ENCODE results near the gene ZNF599.
A peak's percentile ranks its signal among the peaks of the same experiment; 100 is the strongest.
"Not testable (repeated sequence)": the region's sequence is repeated elsewhere in the genome, so short reads cannot be mapped to it uniquely, and the experiment has no call there.

ZNF599 gene

GRCh38 chr19:34772697-34773554 is at the start of gene ZNF599:
ZNF599 (minus strand) TSS chr19:34773215; CDS start chr19:34772841, 374 bp downstream.
- DNase-seq (ENCODE audit: low spot score), result peak; percentile 80
- POLR2A ChIA-PET (ENCODE audit: low non-redundant PET), result no interaction called here
- CTCF ChIA-PET, result no interaction called here

GRCh38 chr19:34818270-34818669 is 45.3 kb upstream of the ZNF599 start:
- ChIA-PET POLR2A (ENCODE audit: low non-redundant PET) (no interaction called here), CTCF (no interaction called here)
- DNase-seq (ENCODE audit: low spot score), result no peak
- TF ChIP-seq CTCF (conservative IDR thresholded peaks at IDR 0.05; ENCODE audit: low read depth), result no peak
- H3K27ac ChIP-seq, result no peak overlapping the region

More at GRCh38 chr19:34772697-34773554, at the start of gene ZNF599:
- H3K27ac ChIP-seq, result peak within 1 kb of the TSS; percentile 69
- no peak for TF ChIP-seq CTCF (conservative IDR thresholded peaks at IDR 0.05; ENCODE audit: low read depth)

DNA sequence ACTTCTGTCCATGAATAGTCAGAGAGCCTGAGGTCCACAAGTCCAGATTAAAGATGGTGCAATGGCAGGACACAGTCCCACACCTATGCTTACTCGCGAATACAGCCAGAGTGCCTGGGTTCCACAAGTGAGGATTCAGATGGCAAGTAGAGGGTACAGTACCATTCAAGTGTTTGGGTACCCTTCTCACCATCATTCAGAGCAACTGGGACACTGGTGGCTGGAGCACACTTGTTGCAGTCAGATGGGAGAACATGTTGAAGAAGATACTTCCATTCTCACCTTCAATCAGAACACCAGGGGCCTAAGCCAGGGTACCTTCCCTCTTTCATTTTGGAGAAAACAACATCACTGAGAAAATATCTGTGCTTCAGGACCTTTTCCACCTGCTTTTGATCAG is 43.7 kb upstream of the ZNF599 start:
- no peak for DNase-seq (ENCODE audit: low spot score)
- ChIA-PET CTCF (no interaction called here), POLR2A (ENCODE audit: low non-redundant PET) (no interaction called here)
- no peak for TF ChIP-seq CTCF (conservative IDR thresholded peaks at IDR 0.05; ENCODE audit: low read depth)
- H3K27ac ChIP-seq, result no peak overlapping the region

DNA sequence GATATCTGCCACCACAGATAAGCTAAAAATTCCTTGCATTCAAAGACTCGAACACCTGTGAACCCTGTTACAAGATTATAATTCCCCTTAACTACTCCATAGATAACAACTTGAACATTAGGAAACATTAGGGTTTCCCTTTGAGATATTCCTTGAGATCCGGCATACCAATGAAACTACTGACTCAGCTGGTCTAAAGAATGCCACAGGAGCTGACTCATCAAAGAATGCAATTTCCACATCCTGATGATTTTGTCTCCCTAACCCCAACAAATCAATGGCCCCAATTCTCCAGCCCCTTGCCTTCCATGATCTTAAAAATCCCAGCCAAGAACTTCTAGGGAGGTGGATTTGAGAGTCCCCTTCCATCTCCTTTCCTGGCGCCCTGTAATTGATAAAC is 35.6 kb upstream of the ZNF599 start:
- H3K27ac ChIP-seq, result no peak overlapping the region
- CTCF ChIA-PET, result interaction anchor here (0.6 kb wide), 1 partner anchor 39 kb away, joined by 4 read pairs; no protein-coding TSS in a partner anchor
- POLR2A ChIA-PET (ENCODE audit: low non-redundant PET), result no interaction called here
- DNase-seq (ENCODE audit: low spot score), result peak; percentile 67
- TF ChIP-seq CTCF (conservative IDR thresholded peaks at IDR 0.05; ENCODE audit: low read depth), result no peak

DNA sequence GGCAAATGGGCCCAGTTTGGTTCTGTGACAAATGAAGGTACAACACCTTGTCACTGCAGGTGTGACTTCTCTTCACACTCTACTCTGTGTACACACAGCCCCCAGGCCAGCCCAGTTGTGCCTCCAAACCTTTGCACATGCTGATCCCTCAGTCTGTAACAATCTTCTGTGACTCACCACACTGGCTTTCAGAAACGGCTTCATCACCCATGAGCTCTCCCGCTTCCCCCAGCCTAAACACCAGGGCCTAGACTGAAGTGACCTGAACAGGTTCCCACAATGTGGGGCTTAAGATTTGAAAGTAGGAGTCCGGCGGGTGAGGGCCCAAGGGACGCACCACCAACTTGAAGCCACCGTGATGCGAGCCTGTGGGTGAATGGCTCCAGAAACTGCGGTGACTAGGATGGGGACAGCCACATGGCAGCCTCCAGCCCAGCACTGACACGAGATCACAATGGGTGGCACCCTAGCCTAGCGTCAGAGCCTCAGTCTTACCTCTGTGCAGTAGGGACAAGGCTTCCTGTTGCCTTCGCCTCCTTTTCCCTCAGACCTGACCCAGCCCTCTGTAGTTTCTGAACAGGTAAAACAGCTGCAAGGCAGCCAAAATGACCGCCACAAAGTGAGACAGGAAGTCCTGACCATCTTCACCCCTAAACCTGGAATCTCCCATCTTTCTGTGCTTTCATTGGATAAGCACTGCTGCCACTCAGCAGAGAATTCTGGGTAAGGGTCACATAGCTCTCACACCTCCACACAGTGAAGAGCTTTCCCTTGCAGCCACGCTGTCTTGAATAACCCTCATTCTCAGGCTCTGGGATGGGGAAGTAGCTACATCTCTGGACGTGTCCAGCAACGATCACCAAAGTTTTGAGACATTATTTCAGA is 34.2 kb upstream of the ZNF599 start:
- CTCF ChIA-PET, result interaction anchor here (0.6 kb wide), 1 partner anchor 471 kb away, joined by 5 read pairs; no protein-coding TSS in a partner anchor
- no peak for DNase-seq (ENCODE audit: low spot score)
- no peak overlapping the region for H3K27ac ChIP-seq
- no peak for TF ChIP-seq CTCF (conservative IDR thresholded peaks at IDR 0.05; ENCODE audit: low read depth)
- POLR2A ChIA-PET (ENCODE audit: low non-redundant PET), result no interaction called here

DNA sequence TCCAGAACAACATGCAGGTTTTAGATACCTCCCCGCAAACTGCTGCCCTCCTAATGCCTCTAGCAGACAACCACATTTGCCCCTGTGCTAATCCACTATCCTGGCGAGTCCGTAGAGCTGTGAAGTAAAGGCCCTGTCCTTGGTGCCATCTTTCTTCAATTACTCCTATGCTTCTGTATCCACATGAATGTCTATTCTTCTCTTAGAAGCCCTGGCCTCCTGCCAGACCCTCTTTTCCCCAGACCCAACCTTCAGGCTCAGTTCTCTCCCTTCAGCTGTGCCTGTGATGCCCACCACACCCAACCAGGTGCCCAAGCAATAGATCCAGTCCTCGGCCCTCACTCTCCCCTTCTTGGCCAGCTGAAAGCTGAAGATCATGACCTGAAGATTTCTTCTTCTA is 31.1 kb upstream of the ZNF599 start:
- DNase-seq (ENCODE audit: low spot score), result no peak
- CTCF ChIA-PET, result interaction anchor here (0.6 kb wide), 1 partner anchor 21 kb away, joined by 3 read pairs; no protein-coding TSS in a partner anchor
- H3K27ac ChIP-seq, result no peak overlapping the region
- no peak for TF ChIP-seq CTCF (conservative IDR thresholded peaks at IDR 0.05; ENCODE audit: low read depth)
- POLR2A ChIA-PET (ENCODE audit: low non-redundant PET), result no interaction called here

DNA sequence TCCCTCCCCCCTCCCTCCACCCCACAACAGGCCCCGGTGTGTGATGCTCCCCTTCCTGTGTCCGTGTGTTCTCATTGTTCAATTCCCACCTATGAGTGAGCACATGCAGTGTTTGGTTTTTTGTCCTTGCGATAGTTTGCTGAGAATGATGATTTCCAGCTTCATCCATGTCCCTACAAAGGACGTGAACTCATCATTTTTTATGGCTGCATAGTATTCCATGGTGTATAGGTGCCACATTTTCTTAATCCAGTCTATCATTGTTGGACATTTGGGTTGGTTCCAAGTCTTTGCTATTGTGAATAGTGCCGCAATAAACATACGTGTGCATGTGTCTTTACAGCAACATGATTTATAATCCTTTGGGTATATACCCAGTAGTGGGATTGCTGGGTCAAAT is 23.9 kb upstream of the ZNF599 start:
- H3K27ac ChIP-seq; DNase-seq (ENCODE audit: low spot score); POLR2A ChIA-PET (ENCODE audit: low non-redundant PET); CTCF ChIA-PET: not testable (repeated sequence)

Measured in RWPE1 (cell line).